ENCODE data around the gene ACTN2.

The ACTN2 gene

GRCh38 chr1:236744533-236744932, 58.2 kb downstream of the ACTN2 start:
- no peak for DNase-seq

- no peak for DNase-seq
Measured at GRCh38 chr1:236746785-236747184, 60.5 kb downstream of the ACTN2 start.

- no peak for DNase-seq
Measured at GRCh38 chr1:236747311-236747985, 61.1 kb downstream of the ACTN2 start.

GRCh38 chr1:236748268-236748870, 62.1 kb downstream of the ACTN2 start:
- DNase-seq: no peak

- no peak for DNase-seq
Measured at GRCh38 chr1:236750928-236751327, 64.6 kb downstream of the ACTN2 start.

GRCh38 chr1:236751385-236751784, 65.1 kb downstream of the ACTN2 start:
- no peak for DNase-seq

GRCh38 chr1:236751935-236752334, 65.6 kb downstream of the ACTN2 start:
- no peak for DNase-seq

GRCh38 chr1:236753516-236753915, 67.2 kb downstream of the ACTN2 start:
- DNase-seq: no peak

- no peak for DNase-seq
Measured at GRCh38 chr1:236753964-236754363, 67.7 kb downstream of the ACTN2 start.

- DNase-seq: no peak
Measured at GRCh38 chr1:236754525-236755210, 68.4 kb downstream of the ACTN2 start.

GRCh38 chr1:236757640-236758039, 71.3 kb downstream of the ACTN2 start:
- no peak for DNase-seq

GRCh38 chr1:236759252-236759859, 73.1 kb downstream of the ACTN2 start:
- DNase-seq: no peak

- no peak for DNase-seq
Measured at GRCh38 chr1:236760480-236760879, 74.2 kb downstream of the ACTN2 start.

- DNase-seq: no peak
Measured at GRCh38 chr1:236760986-236761385, 74.7 kb downstream of the ACTN2 start.

GRCh38 chr1:236761397-236762132, 75.3 kb downstream of the ACTN2 start:
- DNase-seq: no peak

- DNase-seq: no peak
Measured at GRCh38 chr1:236762410-236762809, 76.1 kb downstream of the ACTN2 start.

GRCh38 chr1:236765831-236766230, 79.5 kb downstream of the ACTN2 start:
- DNase-seq: no peak

GRCh38 chr1:236766506-236766905, 80.2 kb downstream of the ACTN2 start:
- no peak for DNase-seq

- DNase-seq: no peak
Measured at GRCh38 chr1:236767276-236767675, 81.0 kb downstream of the ACTN2 start.

- DNase-seq: no peak
Measured at GRCh38 chr1:236768601-236769000, 82.3 kb downstream of the ACTN2 start.

GRCh38 chr1:236773919-236774318, 87.6 kb downstream of the ACTN2 start:
- DNase-seq: no peak

GRCh38 chr1:236774926-236775325, 88.6 kb downstream of the ACTN2 start:
- no peak for DNase-seq

GRCh38 chr1:236779312-236779711, 93.0 kb downstream of the ACTN2 start:
- no peak for DNase-seq

All from NCI-H187 (cell line).